Measurements from ENCODE around the gene STAU1.
"Not testable (repeated sequence)": the region's sequence is repeated elsewhere in the genome, so short reads cannot be mapped to it uniquely, and the experiment has no call there.

The STAU1 gene

DNA sequence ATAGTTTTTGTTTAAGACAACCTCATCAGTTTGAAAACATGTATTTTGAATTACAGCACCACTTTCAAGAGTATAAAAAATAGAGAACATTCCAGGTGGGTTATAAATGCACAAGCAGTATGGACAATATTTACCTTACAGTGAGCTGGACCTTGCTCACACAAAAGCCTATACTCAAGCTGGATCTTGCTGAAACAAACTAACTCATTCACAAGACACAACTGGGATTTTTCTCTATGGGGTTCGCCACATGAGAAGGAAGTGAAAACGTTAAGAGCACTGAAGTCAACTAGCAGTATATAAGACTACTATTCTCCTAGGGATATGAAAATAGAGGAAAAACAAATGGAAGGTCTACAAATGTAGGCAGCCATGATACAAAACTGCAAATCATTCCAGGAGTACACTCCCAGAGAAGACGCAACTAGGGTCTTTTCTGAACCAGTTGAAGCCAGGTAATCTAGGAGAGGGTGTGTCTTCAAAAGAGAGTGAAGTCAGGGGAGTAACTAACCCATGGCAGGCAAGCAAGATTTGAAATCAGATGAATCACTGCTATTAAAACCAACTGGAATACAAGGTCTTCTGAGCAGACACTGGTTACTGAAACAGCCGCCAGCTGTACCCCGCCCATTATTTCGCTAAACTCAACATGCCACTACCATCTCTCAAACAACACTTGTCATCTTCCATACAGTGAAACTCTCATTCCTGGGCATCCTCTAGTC lies 26.5 kb downstream of the STAU1 start:
- DNase-seq = no peak

DNA sequence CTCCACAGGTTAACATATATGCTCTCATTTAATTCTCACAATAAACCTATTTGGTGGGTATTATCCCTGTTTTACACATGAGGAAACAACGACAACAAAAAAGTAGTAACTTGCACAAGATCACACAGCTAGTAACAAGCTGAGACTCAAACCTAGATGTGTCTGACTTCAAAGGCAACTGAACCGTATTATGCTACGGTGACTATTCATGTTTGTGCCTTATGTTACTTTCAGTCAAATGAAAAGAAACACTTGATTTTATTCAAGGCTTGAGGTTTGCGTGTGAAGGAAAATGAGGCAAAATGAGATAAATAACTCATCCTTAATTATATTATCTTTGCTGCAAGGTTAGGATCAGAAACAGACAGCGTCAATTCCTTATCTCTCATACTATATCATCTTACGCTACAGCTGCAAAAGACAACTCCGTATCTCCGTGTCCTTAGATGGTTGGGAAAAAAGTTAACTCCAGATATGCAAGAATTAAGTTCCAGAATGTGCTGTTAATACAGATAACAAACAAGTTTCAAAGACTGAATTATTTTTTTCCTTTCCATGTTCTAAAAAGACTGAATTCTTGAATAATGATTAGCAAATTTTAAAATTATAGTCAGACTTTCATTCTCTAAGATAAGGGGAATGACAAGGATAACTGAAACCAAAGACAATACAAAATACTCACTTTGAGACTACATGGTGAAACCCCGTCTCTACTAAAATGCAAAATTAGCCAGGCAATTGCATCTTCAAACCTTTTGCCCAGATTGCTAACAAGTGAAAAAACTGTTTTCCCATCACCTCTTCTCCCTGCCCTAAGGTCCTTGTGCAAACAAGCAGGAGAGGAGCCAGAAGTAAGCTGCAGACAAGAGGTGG lies 27.8 kb downstream of the STAU1 start:
- DNase-seq = no peak

DNA sequence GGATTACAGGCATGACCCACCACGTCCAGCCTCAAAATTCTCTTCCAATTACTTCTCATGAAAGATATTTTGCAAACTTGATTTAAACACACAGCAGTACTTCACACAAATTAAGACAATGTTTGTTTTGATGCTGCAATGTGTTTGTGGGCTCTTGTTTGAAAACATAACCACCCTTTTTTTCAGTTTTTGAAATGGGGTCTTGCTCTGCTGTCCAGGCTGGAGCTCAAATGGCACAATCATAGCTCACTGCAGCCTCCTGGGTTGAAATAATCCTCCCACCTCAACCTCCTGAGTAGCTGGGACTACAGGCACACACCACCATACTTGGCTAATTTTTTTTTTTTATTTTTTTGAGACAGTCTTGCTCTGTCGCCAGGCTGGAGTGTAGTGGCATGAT lies 31.0 kb downstream of the STAU1 start:
- DNase-seq = no peak

DNA sequence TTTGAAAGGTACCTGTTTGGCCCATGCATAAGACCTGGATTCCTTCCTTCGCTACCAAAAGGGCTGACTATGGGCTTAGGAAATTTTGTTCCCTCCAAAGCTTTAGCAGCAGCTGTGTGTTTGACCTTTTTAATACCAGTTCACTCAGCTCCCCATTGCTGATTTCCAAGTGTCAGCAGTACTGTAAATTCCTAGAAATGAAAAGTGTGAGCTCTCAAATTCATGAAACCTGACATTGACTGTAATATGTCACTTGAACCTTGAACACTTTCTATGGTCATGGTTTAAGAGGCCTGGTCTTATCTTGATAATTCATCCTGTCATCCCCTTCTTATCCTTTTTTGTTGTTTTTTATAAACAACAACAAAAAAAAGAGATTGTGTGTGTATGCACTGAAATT lies 31.7 kb downstream of the STAU1 start:
- DNase-seq = no peak

GRCh38 chr20:49151436-49151835 lies 36.7 kb downstream of the STAU1 start:
- DNase-seq = no peak

GRCh38 chr20:49149281-49150045 lies 38.7 kb downstream of the STAU1 start:
- DNase-seq = no peak

DNA sequence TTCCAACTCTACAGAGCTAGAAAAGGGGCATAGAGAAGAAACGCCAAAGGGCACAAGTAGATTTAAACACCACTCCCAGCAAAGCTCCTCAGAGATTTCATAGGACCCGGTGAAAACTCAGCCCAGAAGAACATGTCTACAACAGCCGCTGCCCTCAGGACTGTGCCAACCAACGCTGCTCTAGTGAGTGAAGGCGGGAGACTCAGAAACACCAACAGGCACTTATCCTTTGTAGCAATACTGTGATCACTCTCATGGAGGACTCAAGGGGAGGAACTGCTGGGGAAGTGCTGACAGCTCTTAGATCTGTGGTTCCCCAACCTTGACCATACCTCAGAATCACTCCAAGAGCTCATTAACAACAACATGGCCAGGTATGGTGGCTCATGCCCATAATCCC lies 39.5 kb downstream of the STAU1 start:
- no peak for DNase-seq

GRCh38 chr20:49147296-49147695 lies 40.8 kb downstream of the STAU1 start:
- no peak for DNase-seq

- no peak for DNase-seq
Measured at GRCh38 chr20:49146442-49147225, 41.5 kb downstream of the STAU1 start.

GRCh38 chr20:49140834-49141233 lies 47.3 kb downstream of the STAU1 start:
- DNase-seq = no peak

DNA sequence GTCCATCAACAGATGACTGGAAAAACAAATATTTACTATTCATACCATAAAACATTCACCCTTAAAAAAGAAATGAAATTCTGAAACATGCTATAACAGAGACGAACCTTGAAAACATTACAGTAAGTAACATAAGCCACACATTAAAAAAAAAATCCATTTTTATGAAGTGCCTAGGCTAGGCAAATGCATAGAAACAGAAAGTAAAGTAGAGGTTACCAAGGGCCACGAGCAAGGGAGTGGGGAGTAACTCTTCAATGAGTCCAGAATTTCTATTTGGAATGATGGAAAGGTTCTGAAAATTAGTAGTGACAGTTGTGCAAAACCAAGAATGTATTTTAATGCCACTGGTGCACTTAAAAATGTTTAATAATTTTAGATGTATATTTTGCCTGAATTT lies 47.7 kb downstream of the STAU1 start:
- DNase-seq = no peak

GRCh38 chr20:49138431-49138830 lies 49.7 kb downstream of the STAU1 start:
- DNase-seq = no peak

GRCh38 chr20:49136817-49137571 lies 51.1 kb downstream of the STAU1 start:
- DNase-seq = no peak

- not testable (repeated sequence) for DNase-seq
Measured at GRCh38 chr20:49134797-49135196, 53.3 kb downstream of the STAU1 start.

- no peak for DNase-seq
Measured at GRCh38 chr20:49133571-49133970, 54.6 kb downstream of the STAU1 start.

DNA sequence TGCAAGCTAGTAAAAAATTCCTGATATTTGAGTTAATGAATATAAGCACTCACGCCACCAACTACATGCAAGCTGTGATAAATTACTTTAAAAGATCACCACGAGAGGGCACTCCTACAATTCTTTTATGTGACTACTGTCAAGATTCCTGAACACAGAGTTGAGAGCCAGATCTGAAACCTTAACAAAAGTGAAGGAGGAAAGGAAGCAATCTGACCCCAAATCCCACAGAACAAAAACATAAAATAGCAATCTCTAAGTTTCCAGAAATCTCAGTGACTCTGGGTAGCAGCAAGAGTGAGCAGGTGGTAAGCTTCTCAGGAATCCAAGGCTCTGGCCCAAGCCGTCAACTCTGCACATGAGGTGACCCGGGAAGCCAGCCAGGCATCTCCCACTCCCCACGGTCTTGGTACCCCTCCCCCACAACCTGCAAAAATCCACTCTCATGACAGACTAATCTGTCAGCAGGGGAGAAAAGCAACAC lies 55.1 kb downstream of the STAU1 start:
- no peak for DNase-seq

- DNase-seq = no peak
Measured at GRCh38 chr20:49123982-49124381, 64.2 kb downstream of the STAU1 start.

DNA sequence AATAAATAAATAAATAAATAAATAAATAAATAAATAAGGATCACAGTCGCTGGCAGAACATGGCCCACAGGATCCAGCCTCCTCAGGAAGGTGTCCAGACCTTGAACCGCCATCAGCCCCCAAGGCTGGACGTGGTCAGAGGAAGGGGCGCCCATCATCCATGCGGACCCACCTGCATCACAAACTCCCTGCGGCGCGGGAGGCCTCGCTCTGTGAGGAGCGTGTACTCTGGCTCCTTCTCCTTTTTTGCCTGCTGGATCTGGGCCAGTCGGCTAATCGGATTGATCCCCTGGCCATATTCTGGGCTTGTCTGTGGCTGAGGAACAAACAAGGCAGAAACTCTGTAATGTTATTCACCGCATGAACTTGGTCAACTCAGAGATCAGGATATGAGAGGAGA lies 65.2 kb downstream of the STAU1 start:
- no peak for DNase-seq

DNA sequence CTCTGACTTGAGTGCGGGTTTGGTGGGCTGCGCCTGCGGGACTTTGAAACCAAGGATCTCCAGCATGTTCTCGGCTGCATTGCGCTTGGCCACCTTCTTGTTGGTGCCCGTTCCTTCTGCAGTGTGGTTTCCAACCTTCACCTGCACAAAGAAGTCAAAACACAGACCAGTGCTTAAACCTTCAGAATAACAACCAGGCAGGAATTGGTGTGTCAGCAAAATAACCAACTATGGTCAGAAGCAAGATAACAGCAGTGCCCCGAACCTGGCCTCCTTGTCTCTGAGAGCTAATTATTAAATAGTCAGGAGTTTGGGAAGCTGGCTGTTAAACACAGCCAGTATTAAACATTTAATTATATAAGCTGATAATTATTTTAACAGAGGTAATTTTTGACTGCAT lies 68.1 kb downstream of the STAU1 start:
- no peak for DNase-seq

DNA sequence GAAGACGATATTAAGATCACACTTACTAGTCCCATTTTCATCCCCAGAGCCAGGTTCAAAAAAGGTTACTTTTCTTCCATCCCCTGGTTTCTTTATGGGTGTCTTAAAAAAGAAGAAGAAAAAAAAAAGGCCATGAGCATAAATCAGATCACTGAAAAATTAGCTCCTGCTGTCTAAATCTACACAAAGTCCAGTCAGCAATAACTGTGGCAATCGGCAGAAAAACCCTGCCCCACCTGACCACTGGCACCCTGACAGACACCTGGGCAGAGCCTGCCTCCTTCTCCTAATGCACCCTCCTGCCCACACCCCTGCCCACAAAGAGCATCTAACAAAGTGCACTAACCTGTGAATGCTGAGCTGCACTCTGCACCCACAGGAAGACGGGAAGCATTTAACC lies 69.8 kb downstream of the STAU1 start:
- DNase-seq = no peak

DNA sequence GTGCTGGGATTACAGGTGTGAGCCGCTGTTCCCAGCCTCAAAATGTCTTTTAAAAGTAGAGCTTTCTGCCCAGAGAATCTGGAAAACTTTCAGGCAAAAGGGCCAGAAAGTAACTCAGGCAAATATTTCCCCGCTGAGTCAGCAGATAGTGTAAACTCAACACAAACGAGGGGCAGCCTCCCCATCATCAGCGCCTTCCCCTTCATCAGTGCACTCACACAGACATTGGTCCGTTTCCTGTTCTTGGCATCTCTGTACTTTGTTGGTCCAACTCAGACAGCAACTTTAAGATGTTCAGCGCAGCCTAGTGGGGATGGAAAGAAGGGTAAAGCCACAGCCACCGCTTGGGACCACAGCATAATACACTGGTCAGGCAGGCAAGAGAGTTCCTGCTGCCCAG lies 72.6 kb downstream of the STAU1 start:
- DNase-seq = no peak

Data from activated effector memory CD4-positive, alpha-beta T cell treated with anti-CD3 and anti-CD28 coated beads, Interleukin-2, amount 50 U/mL, for 16 hours (primary cell).